NCI-H345 treated with DMSO at 0.1 percent for 48 hours (cell line): ENCODE measurements around the gene STAC3.
A peak's percentile ranks its signal among the peaks of the same experiment; 100 is the strongest.

Experiments used
- DNase-seq: peaks from one replicate; lab custom pipeline; 2025; ENCODE audit not compliant: unreplicated experiment; lab: John Stamatoyannopoulos, UW

STAC3 gene

DNA sequence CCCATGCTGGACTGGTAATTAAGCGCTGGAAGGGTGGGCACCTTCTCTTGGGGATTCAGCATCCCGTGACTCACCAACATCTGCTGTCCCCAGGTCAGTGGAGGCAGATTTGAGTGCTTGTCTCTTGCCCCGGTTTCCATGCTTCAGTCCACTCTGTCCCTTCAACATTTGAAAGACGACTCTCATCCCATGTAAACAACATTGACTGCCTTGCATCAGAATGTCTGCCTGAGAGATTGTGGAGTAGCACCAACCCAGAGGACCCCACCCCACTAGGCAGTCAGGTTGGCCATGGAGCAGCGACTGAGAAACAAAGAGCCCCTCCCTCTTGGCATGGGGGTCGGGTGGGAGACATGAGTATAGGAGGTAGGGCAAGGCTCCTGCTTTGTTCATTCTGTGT is 4.9 kb upstream of the STAC3 start:
- DNase-seq = no peak

DNA sequence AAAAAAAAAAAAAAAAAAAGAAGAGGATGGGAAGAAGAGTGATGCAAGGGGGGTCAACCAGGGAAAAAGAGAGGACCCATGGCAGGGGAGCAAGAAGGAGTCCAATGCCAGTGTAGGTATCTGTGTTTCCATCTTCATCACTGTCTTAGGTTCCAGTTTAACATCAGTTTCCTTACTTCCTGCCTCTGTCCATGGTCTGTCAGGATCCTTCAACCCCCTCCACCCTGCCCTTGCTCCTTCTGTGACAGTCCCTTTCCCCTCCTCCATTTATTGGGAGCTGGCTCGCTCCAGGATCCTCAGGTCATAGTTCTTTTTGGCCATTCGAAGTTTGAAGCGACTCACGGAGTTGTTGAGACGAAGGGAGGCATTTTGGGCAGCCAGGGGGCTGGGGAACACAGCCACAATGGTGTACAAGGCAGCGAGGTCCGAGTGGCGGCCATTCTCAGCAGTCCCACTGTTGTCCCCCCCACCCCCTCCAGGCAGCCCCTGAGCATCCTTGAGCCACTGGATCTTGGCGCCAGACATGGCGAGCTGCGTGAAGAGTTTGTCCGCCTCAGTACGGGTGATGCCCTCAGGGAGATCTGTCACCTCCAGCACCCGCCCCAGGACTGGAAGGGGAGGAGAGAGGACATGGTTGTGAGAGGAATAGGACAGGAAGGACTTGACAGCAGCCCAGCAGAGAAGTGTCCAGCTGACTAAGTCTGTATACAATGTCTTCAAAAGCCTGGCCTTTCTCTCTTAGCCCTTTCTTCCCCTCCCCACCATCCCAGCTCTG is 3.7 kb upstream of the STAC3 start:
- no peak for DNase-seq

GRCh38 chr12:57250541-57250940 is 446 bp downstream of the STAC3 start:
- DNase-seq = no peak

DNA sequence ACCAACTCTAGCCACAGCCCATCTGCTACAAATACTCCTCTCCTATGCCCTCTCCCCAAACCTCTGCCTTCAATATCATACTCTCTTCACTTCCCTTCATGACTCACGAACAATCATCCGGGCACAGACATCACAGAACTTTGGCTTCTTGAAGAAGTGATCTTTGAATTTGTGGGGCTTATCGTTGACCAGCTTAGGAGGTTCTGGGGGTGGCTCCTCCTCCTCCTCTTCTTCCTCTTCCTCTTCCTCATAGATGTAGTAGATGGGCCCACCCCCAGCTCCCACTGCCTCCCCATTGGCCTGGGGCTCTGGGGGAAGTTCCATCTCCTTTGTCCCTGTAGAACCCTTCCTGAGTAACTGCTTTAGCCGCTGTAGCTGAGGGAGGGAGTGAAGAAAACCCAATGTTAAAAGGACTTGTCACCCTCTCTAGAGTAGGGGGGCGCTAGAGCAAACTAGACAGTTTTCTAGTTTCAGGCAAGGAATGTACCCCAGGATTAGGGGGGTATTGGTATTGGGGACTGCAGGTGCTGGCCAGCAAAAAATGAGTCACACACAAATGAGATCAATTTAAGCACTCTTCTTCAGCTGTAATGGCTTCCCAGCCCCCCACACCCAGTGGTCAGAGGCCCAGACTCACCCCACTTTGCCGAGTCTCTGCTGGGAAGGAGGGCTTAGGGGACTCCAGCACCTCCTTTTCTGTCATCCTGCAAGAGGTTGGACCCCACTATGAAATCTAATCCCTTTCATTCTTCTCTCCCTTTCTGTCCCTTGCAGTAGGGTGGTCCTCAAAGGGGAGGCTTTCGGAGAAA is 1.8 kb downstream of the STAC3 start:
- no peak for DNase-seq

DNA sequence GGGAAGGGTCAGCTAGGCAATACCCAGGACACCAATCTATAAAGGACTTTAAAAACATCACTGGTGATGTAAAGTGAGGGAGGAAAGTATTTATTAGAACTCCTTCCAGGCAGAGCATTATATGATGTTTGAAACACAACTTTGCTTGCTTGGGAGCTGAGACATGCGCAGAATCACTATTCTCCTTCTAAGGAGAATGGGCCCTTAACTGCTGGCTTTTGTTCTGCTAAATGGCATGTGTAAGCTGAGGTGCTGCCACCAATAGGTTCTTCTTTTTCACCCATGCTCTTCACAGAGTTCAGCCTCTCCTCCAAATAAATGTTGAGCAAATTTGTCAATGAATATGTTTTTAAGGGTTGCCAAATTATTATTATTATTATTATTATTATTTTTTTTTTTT is 3.9 kb downstream of the STAC3 start:
- no peak for DNase-seq

GRCh38 chr12:57244312-57244696 is 6.7 kb downstream of the STAC3 start:
- no peak for DNase-seq

DNA sequence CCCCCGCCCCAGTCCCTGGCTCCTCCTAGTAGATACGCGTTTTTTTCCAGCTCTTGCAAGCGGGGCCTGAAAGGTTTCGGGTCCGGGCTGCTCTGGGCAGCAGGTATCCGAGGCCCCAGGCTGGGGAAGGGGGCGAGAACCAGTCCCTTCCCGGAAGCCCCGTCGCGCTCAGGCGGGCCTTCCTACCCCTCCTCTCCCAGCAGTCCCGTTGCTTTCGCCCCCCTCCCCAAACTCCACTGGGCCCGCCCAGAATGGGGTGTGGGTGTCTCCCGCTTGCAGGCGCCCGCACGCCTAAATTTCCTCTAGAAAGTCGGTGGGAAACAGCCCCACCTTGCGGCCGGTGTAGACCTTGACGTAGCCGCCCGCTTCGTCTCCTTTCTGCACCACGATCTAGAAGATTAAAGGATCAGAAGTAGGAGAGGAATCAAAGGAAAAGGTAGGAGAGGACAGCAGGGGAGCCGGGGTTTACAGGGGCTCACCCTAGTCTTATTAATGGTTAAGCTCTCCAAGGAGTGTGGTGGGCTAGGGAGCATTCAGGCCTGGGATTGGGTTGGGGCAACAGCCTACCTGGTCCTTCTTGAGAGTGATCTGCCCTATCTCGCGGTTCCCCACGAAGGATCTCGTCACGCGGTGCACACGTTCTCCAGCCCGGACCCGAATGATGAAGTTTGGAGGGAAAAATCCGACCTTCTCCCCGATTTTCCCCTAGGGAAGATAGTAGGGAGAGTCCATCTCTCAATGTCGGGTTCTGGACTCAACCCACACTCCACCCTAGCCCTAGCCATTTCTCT is 7.3 kb downstream of the STAC3 start:
- DNase-seq = peak; percentile 59

DNA sequence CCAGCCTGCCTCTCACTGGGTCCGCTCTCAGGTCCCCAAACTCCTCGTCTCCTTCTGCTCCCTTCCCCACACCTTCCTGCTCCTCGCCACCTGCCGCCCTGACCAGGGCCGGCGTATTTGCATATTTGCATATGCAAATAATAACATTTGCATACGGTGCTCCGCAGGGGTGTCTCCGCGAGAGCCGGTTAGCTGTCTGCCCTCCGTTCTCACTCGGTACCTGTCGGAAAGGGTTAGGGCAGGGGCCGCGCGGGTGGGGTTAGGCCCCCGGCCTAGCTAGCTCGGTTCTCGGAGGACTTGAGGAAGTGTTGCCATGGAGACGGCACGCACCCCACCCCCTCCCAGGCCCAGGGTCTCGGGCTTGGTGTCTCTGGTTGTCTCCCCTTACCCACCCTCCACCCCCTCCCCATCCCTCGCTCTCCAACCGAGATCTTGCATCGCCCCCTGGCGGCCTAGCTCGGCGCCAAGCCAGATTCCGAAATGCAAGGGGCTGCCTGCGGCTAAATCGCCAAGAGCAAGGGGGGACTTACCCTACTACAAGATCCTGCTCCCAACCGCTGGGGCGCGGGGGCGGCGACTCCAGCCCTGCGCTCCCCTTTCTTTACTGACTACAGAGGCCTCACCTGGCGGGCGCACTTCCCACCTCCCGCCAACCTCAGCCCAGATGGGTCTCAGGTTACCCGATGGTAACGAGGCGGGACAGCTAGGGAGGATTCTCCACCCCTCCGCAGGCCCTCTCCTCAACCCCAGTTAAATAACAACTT is 8.1 kb downstream of the STAC3 start:
- DNase-seq = peak; percentile 76

- DNase-seq = peak; percentile 63
Observed at GRCh38 chr12:57242329-57242690, 8.7 kb downstream of the STAC3 start.

DNA sequence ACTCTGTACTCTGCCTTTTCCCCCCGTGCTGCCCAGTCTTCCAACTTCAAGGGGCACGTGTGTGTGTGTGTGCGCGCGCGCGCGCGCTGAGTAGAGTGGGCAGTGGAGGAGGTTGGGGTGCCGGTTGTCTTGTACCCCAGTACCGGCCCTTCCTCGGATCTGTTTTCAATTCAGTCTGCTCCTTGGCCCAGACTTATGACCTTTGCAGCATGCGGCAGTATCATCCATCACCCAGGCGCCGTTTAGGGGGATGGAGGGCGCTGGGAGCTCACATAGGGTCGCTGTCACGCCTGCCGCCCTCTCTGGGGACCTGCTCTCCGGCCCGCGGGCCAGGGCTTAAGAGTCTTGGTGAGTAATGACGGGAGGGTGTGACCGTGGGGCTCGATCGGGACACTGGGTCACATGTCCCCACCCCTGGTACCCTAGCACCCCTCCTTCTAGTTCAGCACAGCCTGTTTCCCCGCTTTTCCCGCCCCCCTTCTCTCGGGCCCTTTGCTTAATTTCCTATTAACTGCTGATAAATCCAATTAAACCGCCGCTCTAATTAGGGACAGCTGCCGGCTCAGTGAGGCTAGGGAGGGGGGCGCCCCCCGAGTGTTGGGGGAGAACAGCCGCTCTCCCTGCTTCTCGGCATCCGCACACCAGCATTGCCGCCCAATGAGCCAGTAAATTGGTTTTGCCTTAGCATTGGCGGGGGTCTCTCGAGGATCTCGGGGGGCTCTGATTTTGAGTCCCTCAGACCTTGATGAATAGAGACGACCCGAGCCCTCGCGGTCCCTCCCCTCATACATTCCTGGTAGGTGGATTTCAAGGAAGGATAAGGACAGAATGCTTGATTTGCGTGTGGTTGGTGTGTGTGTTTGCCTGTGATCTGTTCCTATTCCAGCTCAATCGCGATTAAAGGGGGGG is 9.3 kb downstream of the STAC3 start:
- DNase-seq = no peak

DNA sequence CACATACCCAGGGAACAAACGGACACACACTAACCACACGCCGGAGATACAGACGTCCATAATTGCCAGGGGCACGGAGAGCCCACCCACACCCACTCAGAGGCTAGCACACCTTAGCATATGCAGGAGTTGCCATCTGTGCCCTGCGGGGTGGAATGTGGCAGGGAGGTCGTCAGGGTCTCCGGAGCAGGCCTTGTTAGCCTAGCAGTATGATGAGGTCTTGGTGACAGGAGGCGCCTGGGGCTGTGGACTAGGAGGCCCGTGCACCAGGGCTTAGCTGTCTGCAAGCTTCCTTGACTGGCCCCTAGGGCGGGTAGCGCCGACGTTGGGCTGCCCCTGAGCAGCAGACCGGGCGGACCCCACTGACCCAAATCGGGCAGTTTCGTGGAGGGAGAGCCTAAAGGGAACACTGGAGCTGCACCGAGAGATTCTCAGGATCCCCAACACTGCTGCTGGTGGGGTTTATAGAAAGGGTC is 10.0 kb downstream of the STAC3 start:
- DNase-seq = peak; percentile 35

DNA sequence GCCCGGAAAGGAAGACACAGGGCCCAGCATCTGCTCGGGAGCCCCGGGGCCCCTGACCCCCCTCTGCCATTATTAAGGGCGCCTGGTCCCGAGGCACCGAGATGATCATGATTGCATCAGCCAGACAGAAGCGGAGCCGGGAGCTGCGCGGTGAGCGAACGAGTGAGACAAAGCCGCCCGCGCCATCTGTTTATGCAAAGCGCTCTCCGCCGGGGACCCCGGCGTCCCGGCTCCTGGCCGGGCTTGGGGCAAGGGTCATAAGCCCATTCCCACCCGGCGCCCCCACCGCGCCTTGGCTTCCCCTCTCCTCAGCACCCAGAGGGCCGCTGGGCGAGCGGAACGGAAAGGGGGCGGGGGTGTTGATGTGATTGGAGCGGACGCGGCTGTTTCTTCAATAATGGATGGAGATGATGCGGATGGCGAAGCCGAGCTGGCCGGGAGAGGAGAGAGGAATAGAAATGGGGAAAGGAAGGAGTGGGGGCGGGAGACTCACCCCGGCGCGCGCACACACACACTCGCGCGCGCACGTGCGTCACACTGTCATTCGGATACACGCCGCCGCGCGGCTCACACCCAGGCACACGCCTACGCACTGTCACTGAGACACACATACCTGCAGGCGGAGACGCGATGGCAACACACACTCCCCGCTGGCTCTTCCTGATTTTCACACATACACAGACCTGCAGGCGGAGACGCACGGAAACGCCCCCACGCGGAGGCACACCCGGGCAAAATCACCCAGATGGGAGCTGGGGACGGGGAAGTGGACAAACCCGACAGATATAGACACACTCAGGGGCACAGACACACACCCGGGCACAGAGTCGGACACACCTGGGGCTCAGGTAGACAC is 10.7 kb downstream of the STAC3 start:
- peak; percentile 74 for DNase-seq

DNA sequence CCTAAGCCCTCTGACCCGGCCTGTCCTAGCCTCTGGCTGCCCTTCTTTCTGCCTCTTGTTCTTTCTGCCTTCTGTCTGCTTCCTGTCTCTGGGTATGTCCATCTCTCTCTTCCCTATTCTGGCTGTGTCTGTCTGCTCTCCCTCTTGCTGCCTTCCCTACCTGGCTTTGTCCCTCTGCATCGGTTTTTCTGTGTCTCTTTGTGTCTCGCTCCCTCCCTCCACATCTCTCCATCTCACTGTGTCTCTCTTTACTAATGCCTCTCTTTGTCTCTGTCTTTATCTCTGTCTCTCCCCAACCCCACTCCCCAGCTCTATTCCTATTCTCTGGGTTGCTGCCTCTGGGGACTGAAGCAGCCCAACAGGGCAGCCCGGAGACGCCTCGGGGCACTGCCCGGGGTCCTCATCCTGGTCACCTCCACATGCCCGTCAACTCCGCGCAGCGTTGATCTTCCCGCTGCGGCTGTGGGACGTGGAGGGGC is 11.4 kb downstream of the STAC3 start:
- peak; percentile 42 for DNase-seq

DNA sequence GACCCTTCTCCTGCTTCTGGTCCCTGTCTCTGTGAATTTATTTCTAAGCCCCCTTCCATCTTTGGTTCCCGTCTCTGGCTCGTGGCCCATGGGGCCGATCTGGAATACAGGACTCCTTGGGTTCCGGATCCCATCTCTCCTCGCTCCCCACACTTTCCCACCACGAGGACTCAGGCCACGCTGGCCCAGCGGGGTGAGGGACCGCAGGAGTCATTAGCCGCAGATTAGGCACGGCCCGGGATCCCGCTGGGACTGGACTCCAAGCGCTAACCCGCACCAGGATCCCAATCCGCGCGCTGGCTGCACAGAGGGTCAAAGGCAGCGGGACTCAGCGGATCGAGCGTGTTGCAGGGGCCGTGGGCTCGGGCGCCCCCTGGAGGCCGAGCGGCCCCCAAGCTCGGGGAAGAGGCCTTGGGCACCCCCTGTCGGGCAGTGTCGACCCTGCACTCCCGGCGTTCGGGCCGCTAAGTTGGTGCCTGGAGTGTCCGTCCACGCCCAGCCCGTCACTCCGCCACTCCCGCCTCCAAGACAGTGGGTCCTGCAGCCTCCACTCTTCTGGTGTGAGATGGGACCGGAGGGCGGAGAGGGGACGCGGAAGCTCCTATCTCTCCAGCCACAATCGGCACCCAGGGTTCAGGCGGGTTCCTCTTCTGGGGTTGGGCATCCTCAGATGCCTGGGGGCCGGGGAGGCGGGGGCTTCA is 12.0 kb downstream of the STAC3 start:
- peak; percentile 86 for DNase-seq

GRCh38 chr12:57237932-57238853 is 12.8 kb downstream of the STAC3 start:
- DNase-seq = no peak

DNA sequence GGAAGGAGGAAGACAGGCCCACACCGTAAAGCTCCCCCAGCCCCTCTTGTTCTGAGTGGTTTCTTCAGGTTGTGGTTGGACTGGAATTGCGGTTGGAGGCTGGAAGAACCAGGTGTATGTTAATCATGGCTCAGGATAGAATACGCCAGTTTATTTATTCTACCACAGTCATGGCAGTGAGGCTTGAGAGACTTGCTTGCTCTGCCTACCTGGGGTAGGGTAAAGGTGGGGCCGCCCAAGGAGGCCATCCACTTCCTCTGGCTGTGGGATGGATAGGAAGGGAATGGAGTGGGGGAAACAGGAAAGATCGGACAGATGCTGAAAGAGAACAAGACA is 13.4 kb downstream of the STAC3 start:
- no peak for DNase-seq

DNA sequence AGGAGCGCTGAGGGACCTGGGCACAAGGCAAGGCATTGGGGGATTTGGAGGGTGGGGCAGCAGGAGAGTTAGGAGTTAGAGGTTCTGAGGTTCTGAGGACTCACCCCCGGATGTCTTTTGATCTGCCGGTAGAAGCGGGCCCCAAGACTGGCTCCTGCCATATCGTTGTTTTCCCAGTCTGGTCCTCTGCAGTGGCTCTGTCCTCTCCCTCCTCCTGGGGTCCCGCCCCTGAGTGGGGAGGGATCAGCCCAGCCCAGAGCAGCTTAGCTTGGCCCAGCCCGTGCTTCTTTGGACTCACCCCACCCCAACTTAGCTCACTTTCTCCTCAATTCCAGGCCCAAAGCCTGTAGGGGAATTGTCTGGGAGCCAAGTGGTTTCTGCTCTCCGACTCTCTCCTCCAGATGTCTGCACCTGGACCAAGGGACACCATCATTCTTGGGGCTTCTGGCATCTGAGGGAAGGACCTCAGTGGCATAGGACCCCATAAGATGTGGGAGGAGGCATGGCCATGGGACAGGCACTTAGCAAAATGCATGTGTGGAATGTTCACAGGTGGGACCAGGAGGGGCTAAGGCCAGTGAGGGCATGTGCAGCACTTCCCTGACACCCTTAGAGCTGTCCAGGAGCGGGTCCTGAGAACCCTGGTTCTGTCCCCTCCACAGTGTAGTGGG is 13.9 kb downstream of the STAC3 start:
- no peak for DNase-seq
